ENCODE results near the gene FMN1. TPM values are rescaled to one million over a fixed set of nuclear protein-coding genes. Genes with fewer than 3 reads are reported as not detected.

The FMN1 gene
- total and polyA plus RNA-seq, 2 of the 13 experiments (the other 11 are each of a cell fraction or from before 2014, with no cell fraction given), result 0.20 to 0.60 TPM

DNA sequence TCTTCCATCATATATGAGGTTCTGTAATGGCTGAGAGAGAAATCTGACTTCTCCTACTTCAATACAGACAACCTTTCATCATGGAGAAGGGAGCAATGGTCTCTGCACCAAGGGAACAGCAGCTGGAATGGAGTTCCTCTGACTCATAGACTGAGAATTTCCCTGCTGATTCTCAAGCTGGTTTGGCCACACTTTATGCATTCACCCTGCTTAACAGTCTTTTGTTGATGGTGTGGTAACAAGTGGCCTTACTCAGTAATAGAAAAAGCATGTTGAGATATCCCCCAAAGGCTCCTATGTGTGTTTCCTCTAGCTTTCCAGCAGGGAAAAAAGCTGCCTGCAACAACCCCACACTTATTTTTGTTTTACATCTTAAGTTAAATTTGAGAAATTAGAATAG is 338.6 kb downstream of the FMN1 start (continued):
- TF ChIP-seq EP300 (IDR thresholded peaks at IDR 0.05; ENCODE audit: low read depth in 2 of 2, low read length in 2 of 2) (0 out of 4 replicates have a peak, but pooled peaks of 1 of the 2 experiments have one; percentile 15), EP300 (CRISPR knock-in tag; IDR thresholded peaks at IDR 0.05; ENCODE audit: borderline replicate concordance) (no peak), PHF5A (CRISPR knock-in tag; IDR thresholded peaks at IDR 0.05; ENCODE audit: low read depth, unreplicated experiment) (no peak), ZNF546 (CRISPR knock-in tag; conservative IDR thresholded peaks at IDR 0.05) (no peak)

- H3K4me3 ChIP-seq (replicated peaks in 1 of 3; ENCODE audit: insufficient read depth in 1 of 3, low read depth in 2 of 3, low read length in 3 of 3), result no peak overlapping the region
- no peak for DNase-seq (ENCODE audit: low spot score)
- H3K9me3 ChIP-seq (ENCODE audit: low read length), result no peaks in the 10 kb centered on the region
- BruUV-seq (replicated peaks), result no TSS peak
- ChIA-PET CTCF (ENCODE audit: low intra/inter-chr PET ratio, low total read pairs) (no interaction called here), POLR2A (no interaction called here)
- no peaks in the 10 kb centered on the region for H3K36me3 ChIP-seq (replicated peaks in 1 of 2; ENCODE audit: control insufficient read depth in 1 of 2, insufficient read depth in 2 of 2, low read length in 2 of 2)
- peak overlapping the region; percentile 36 for H3K27ac ChIP-seq (ENCODE audit: extremely low read length, insufficient read depth, low read length)
- no peak for FAIRE-seq
- in situ Hi-C loops (cut with HindIII; ENCODE audit: extremely low pct_ligation_motif_present, low pct_unique_long_range_greater_than_20kb) (no loop called here), intact Hi-C loops (cut with micrococcal nuclease; ENCODE audit: unreplicated experiment) (no loop called here)
- WGBS (ENCODE audit: low lambda C conversion rate), result 96% methylated on average over 3 of the region's 3 CpGs
- no peaks in the 10 kb centered on the region for H3K79me2 ChIP-seq (ENCODE audit: insufficient read depth, low read length)
- H4K20me1 ChIP-seq (ENCODE audit: insufficient read depth, low read length), result no peaks in the 10 kb centered on the region
- H3K27me3 ChIP-seq (ENCODE audit: control insufficient read depth in 1 of 2, insufficient read depth in 2 of 2, low read length in 2 of 2), result no peaks in the 10 kb centered on the region
- H3K9ac ChIP-seq (ENCODE audit: insufficient read depth, low read depth, low read length), result no peak overlapping the region
- no peak overlapping the region for H2AFZ ChIP-seq (ENCODE audit: low read length)
- H3K4me1 ChIP-seq (ENCODE audit: insufficient read depth, low read length), result peaks cover 43% of the 10 kb centered on the region
- no peak overlapping the region for H3K4me2 ChIP-seq (ENCODE audit: low read depth, low read length)
- ATAC-seq, result no peak
- TF ChIP-seq SALL2 (CRISPR knock-in tag; IDR thresholded peaks at IDR 0.05), result no peak
- TF ChIP-seq, protein P1, sequence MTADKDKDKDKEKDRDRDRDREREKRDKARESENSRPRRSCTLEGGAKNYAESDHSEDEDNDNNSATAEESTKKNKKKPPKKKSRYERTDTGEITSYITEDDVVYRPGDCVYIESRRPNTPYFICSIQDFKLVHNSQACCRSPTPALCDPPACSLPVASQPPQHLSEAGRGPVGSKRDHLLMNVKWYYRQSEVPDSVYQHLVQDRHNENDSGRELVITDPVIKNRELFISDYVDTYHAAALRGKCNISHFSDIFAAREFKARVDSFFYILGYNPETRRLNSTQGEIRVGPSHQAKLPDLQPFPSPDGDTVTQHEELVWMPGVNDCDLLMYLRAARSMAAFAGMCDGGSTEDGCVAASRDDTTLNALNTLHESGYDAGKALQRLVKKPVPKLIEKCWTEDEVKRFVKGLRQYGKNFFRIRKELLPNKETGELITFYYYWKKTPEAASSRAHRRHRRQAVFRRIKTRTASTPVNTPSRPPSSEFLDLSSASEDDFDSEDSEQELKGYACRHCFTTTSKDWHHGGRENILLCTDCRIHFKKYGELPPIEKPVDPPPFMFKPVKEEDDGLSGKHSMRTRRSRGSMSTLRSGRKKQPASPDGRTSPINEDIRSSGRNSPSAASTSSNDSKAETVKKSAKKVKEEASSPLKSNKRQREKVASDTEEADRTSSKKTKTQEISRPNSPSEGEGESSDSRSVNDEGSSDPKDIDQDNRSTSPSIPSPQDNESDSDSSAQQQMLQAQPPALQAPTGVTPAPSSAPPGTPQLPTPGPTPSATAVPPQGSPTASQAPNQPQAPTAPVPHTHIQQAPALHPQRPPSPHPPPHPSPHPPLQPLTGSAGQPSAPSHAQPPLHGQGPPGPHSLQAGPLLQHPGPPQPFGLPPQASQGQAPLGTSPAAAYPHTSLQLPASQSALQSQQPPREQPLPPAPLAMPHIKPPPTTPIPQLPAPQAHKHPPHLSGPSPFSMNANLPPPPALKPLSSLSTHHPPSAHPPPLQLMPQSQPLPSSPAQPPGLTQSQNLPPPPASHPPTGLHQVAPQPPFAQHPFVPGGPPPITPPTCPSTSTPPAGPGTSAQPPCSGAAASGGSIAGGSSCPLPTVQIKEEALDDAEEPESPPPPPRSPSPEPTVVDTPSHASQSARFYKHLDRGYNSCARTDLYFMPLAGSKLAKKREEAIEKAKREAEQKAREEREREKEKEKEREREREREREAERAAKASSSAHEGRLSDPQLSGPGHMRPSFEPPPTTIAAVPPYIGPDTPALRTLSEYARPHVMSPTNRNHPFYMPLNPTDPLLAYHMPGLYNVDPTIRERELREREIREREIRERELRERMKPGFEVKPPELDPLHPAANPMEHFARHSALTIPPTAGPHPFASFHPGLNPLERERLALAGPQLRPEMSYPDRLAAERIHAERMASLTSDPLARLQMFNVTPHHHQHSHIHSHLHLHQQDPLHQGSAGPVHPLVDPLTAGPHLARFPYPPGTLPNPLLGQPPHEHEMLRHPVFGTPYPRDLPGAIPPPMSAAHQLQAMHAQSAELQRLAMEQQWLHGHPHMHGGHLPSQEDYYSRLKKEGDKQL (CRISPR knock-in tag; IDR thresholded peaks at IDR 0.05; ENCODE audit: low read depth), result no peak
- no peak for TF ChIP-seq ZNF773 (CRISPR knock-in tag; IDR thresholded peaks at IDR 0.05; ENCODE audit: borderline replicate concordance)
- TF ChIP-seq, protein P2, sequence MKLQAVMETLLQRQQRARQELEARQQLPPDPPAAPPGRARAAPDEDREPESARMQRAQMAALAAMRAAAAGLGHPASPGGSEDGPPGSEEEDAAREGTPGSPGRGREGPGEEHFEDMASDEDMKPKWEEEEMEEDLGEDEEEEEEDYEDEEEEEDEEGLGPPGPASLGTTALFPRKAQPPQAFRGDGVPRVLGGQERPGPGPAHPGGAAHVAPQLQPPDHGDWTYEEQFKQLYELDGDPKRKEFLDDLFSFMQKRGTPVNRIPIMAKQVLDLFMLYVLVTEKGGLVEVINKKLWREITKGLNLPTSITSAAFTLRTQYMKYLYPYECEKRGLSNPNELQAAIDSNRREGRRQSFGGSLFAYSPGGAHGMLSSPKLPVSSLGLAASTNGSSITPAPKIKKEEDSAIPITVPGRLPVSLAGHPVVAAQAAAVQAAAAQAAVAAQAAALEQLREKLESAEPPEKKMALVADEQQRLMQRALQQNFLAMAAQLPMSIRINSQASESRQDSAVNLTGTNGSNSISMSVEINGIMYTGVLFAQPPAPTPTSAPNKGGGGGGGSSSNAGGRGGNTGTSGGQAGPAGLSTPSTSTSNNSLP (IDR thresholded peaks at IDR 0.05; ENCODE audit: low read depth, low read length), result no peak
- TF ChIP-seq KMT2A (CRISPR knock-in tag; IDR thresholded peaks at IDR 0.05), result no peak
- TF ChIP-seq ATAD3A (CRISPR knock-in tag; IDR thresholded peaks at IDR 0.05), result no peak
- TF ChIP-seq ZNF768 (CRISPR knock-in tag; IDR thresholded peaks at IDR 0.05), result no peak
- TF ChIP-seq ZNF580 (CRISPR knock-in tag; IDR thresholded peaks at IDR 0.05; ENCODE audit: borderline replicate concordance, low read depth), result no peak
- no peak for TF ChIP-seq AKAP8 (CRISPR knock-in tag; IDR thresholded peaks at IDR 0.05)
- TF ChIP-seq ZNF224 (CRISPR knock-in tag; IDR thresholded peaks at IDR 0.05), result no peak
- TF ChIP-seq ZNF234 (CRISPR knock-in tag; conservative IDR thresholded peaks at IDR 0.05), result no peak
- no peak for TF ChIP-seq TFDP1 (CRISPR knock-in tag; IDR thresholded peaks at IDR 0.05; ENCODE audit: borderline replicate concordance)
- TF ChIP-seq RFX5 (IDR thresholded peaks at IDR 0.05; ENCODE audit: low read depth, low read length), result no peak
Observed at GRCh38 chr15:32853592-32853991, 340.9 kb downstream of the FMN1 start.

Data from HepG2 (cell line).